Stimulated activated CD4-positive, alpha-beta T cell treated with anti-CD3 and anti-CD28 coated beads, Interleukin-15, amount 100 ng/mL, for 48 hours (primary cell): ENCODE data around the gene MSI1.

Experiments
- DNase-seq, 2 donors: peaks; one replicate each; pipeline ENCODE4 v3.0.0-alpha.2; 2020; ENCODE audit warnings: low read depth in 2 of 2

MSI1 gene

GRCh38 chr12:120368789-120369602, at the start of gene MSI1:
TSS of gene MSI1 (minus strand) at chr12:120369164. CDS start at chr12:120369091, 73 bp downstream.
- DNase-seq, result no peak

GRCh38 chr12:120417917-120418580, 49.1 kb upstream of the MSI1 start:
- DNase-seq, result no peak

- DNase-seq, result no peak
These were observed 47.7 kb upstream of the MSI1 start for GRCh38 chr12:120416490-120417216.

GRCh38 chr12:120413901-120414695, 45.1 kb upstream of the MSI1 start:
- DNase-seq, result no peak

GRCh38 chr12:120412421-120412820, 43.5 kb upstream of the MSI1 start:
- DNase-seq, result no peak

GRCh38 chr12:120408771-120409170, 39.8 kb upstream of the MSI1 start:
- DNase-seq, result no peak

- DNase-seq, result no peak
These were observed 37.6 kb upstream of the MSI1 start for GRCh38 chr12:120406553-120406952.

GRCh38 chr12:120406069-120406468, 37.1 kb upstream of the MSI1 start:
- DNase-seq, result no peak

GRCh38 chr12:120404271-120404670, 35.3 kb upstream of the MSI1 start:
- no peak for DNase-seq

GRCh38 chr12:120403869-120404268, 34.9 kb upstream of the MSI1 start:
- DNase-seq, result no peak

GRCh38 chr12:120402217-120402616, 33.3 kb upstream of the MSI1 start:
- no peak for DNase-seq

GRCh38 chr12:120399531-120399930, 30.6 kb upstream of the MSI1 start:
- DNase-seq, result no peak

- no peak for DNase-seq
These were observed 29.0 kb upstream of the MSI1 start for GRCh38 chr12:120397824-120398540.

GRCh38 chr12:120394483-120395367, 25.8 kb upstream of the MSI1 start:
- no peak for DNase-seq

GRCh38 chr12:120390540-120391120, 21.7 kb upstream of the MSI1 start:
- no peak for DNase-seq

GRCh38 chr12:120388691-120389481, 19.9 kb upstream of the MSI1 start:
- DNase-seq, result no peak

- no peak for DNase-seq
These were observed 12.9 kb upstream of the MSI1 start for GRCh38 chr12:120381752-120382419.

- DNase-seq, result no peak
These were observed 9.1 kb upstream of the MSI1 start for GRCh38 chr12:120378036-120378435.
